H1 (cell line): ENCODE results near the gene SWT1. TPM values are rescaled to one million over a fixed set of nuclear protein-coding genes. Genes with fewer than 3 reads are reported as not detected.

Source experiments
- CTCF ChIA-PET: fragments of 300-600 bp; sonication (Branson Sonifier 250); formaldehyde crosslinking; loops from one replicate; lab custom pipeline; 2021; ENCODE audit not compliant: partially characterized antibody; lab: Charles Lee
- POLR2A ChIA-PET: fragments of 300-600 bp; sonication (Branson Sonifier 250); formaldehyde crosslinking; loops from one replicate; lab custom pipeline; 2021; ENCODE audit warnings: inconsistent platforms; ENCODE audit not compliant: partially characterized antibody; lab: Charles Lee
- DNase-seq, 2 experiments: peaks; one replicate each; pipeline versions ENCODE4 v3.0.0 to v3.0.0-alpha.2; 2010 to 2022; ENCODE audit warnings: low spot score in 2 of 2, low read depth in 1 of 2, mixed read lengths in 1 of 2
- FAIRE-seq: peaks from 2 replicates; lab custom pipeline; 2011; peaks lifted over from hg19 to GRCh38; lab: Jason Lieb, UNC
- H2AFZ ChIP-seq: 2 replicates; pipeline ENCODE4 v1.8.1; 2012; ENCODE audit warnings: low read length, inconsistent platforms
- H2AK5ac ChIP-seq: 2 replicates; pipeline ENCODE4 v1.6.1; 2013; ENCODE audit warnings: low read depth, low read length
- H2BK120ac ChIP-seq: replicated peaks from 2 replicates; pipeline ENCODE3; 2013; ENCODE audit warnings: low read depth, low read length, inconsistent platforms
- H2BK12ac ChIP-seq: 2 replicates; pipeline ENCODE4 v1.6.1; 2013; ENCODE audit warnings: low read depth, low read length
- H2BK15ac ChIP-seq: 2 replicates; pipeline ENCODE4 v1.6.1; 2013; ENCODE audit warnings: low read length
- H2BK20ac ChIP-seq: 2 replicates; pipeline ENCODE4 v1.6.1; 2013; ENCODE audit warnings: low read length
- H2BK5ac ChIP-seq: 2 replicates; pipeline ENCODE4 v1.6.1; 2013; ENCODE audit warnings: low read depth, low read length
- H3K14ac ChIP-seq: 2 replicates; pipeline ENCODE4 v1.6.1; 2013; ENCODE audit warnings: inconsistent platforms; ENCODE audit not compliant: insufficient read length
- H3K18ac ChIP-seq: 2 replicates; pipeline ENCODE4 v1.6.1; 2013; ENCODE audit warnings: low read length; ENCODE audit errors: extremely low read depth
- H3K23ac ChIP-seq: 2 replicates; pipeline ENCODE4 v1.6.1; 2013; ENCODE audit warnings: inconsistent platforms; ENCODE audit not compliant: insufficient read length
- H3K23me2 ChIP-seq: 2 replicates; pipeline ENCODE4 v1.6.1; 2013; ENCODE audit warnings: low read depth, low read length
- H3K27ac ChIP-seq: 2 replicates; pipeline ENCODE4 v1.6.1; 2011; ENCODE audit warnings: low read depth, low read length, inconsistent platforms
- H3K27me3 ChIP-seq, 4 experiments: replicated peaks in 1 of 4; 1 replicate in 1 of 4; 2 replicates in 3 of 4; pipeline versions ENCODE4 v1.6.1 to v1.8.1; 2011 to 2013; ENCODE audit warnings: low read length in 3 of 4, mild to moderate bottlenecking in 3 of 4, inconsistent platforms in 2 of 4, mixed read lengths in 2 of 4, moderate library complexity in 1 of 4; ENCODE audit not compliant: control insufficient read depth in 3 of 4, insufficient read depth in 3 of 4; ENCODE audit errors: extremely low read depth in 1 of 4
- H3K36me3 ChIP-seq, 4 experiments: 2 replicates each; pipeline versions ENCODE4 v1.6.1 to v1.8.1; 2011 to 2013; ENCODE audit warnings: mild to moderate bottlenecking in 4 of 4, low read length in 3 of 4, moderate library complexity in 2 of 4, control low read depth in 1 of 4, inconsistent platforms in 1 of 4; ENCODE audit not compliant: insufficient read depth in 4 of 4, control insufficient read depth in 2 of 4
- H3K4ac ChIP-seq: replicated peaks from 2 replicates; pipeline ENCODE3; 2013; ENCODE audit warnings: low read length, low read depth, mixed read lengths, inconsistent platforms; ENCODE audit not compliant: insufficient read length
- H3K4me1 ChIP-seq, 4 experiments: replicated peaks in 1 of 4; 1 replicate in 1 of 4; 2 replicates in 3 of 4; pipeline versions ENCODE4 v1.6.1 to v1.8.1; 2011 to 2013; ENCODE audit warnings: low read length in 3 of 4, inconsistent platforms in 2 of 4, mixed read lengths in 1 of 4; ENCODE audit not compliant: insufficient read depth in 4 of 4, control insufficient read depth in 3 of 4
- H3K4me2 ChIP-seq, 2 experiments: 2 replicates each; pipeline versions ENCODE4 v1.6.1 to v1.8.1; 2011 to 2013; ENCODE audit warnings: low read depth in 2 of 2, low read length in 2 of 2, control low read depth in 1 of 2, inconsistent platforms in 1 of 2, mild to moderate bottlenecking in 1 of 2; ENCODE audit not compliant: insufficient read depth in 1 of 2
- H3K4me3 ChIP-seq, 4 experiments: fragments of 200-600, 300-600 bp in 1 of 4; sonication (generic), shearing (Covaris generic), sonication (Bioruptor Twin) in 1 of 4; 2 replicates each; pipeline versions ENCODE4 v1.5.1 to v1.8.1; 2011 to 2016; ENCODE audit warnings: low read length in 4 of 4, low read depth in 3 of 4, control low read depth in 2 of 4, inconsistent platforms in 2 of 4, mild to moderate bottlenecking in 2 of 4, mixed read lengths in 1 of 4, moderate library complexity in 1 of 4; ENCODE audit not compliant: insufficient read depth in 2 of 4; ENCODE audit errors: extremely low read depth in 1 of 4
- H3K56ac ChIP-seq: replicated peaks from 2 replicates; pipeline ENCODE3; 2013; ENCODE audit warnings: low read depth, mild to moderate bottlenecking, mixed read lengths, low read length, inconsistent platforms; ENCODE audit not compliant: insufficient read length
- H3K79me1 ChIP-seq: 2 replicates; pipeline ENCODE4 v1.6.1; 2013; ENCODE audit warnings: low read depth, low read length, control low read depth
- H3K79me2 ChIP-seq, 2 experiments: 2 replicates each; pipeline versions ENCODE4 v1.6.1 to v1.8.1; 2012 to 2013; ENCODE audit warnings: low read length in 2 of 2, mild to moderate bottlenecking in 2 of 2, inconsistent platforms in 1 of 2; ENCODE audit not compliant: insufficient read depth in 2 of 2, control insufficient read depth in 1 of 2
- H3K9ac ChIP-seq, 4 experiments: replicated peaks in 1 of 4; 1 replicate in 1 of 4; 2 replicates in 3 of 4; pipeline versions ENCODE4 v1.6.1 to v1.8.1; 2011 to 2013; ENCODE audit warnings: low read depth in 3 of 4, low read length in 3 of 4, control low read depth in 2 of 4, mild to moderate bottlenecking in 2 of 4, moderate library complexity in 2 of 4, inconsistent platforms in 1 of 4; ENCODE audit errors: extremely low read depth in 1 of 4
- H3K9me3 ChIP-seq, 2 experiments: 2 replicates each; pipeline versions ENCODE4 v1.6.1 to v1.8.1; 2012 to 2013; ENCODE audit warnings: mild to moderate bottlenecking in 2 of 2, moderate library complexity in 2 of 2, control low read depth in 1 of 2, inconsistent platforms in 1 of 2, low read depth in 1 of 2, low read length in 1 of 2, mixed read lengths in 1 of 2; ENCODE audit not compliant: insufficient read depth in 2 of 2
- H4K20me1 ChIP-seq, 2 experiments: replicated peaks in 1 of 2; 2 replicates each; pipeline versions ENCODE3 to v1.8.1; 2011 to 2013; ENCODE audit warnings: inconsistent platforms in 2 of 2, low read length in 2 of 2, mild to moderate bottlenecking in 1 of 2; ENCODE audit not compliant: insufficient read depth in 2 of 2, control insufficient read depth in 1 of 2
- H4K5ac ChIP-seq: 2 replicates; pipeline ENCODE4 v1.6.1; 2013; ENCODE audit warnings: low read length, low read depth, mixed read lengths, inconsistent platforms; ENCODE audit not compliant: insufficient read length
- H4K8ac ChIP-seq: 2 replicates; pipeline ENCODE4 v1.8.0; 2013; ENCODE audit warnings: mild to moderate bottlenecking, moderate library complexity, low read length, inconsistent platforms; ENCODE audit not compliant: insufficient read depth; ENCODE audit errors: extremely low read depth
- H4K91ac ChIP-seq: replicated peaks from 2 replicates; pipeline ENCODE3; 2013; ENCODE audit warnings: low read length, mixed read lengths, inconsistent platforms; ENCODE audit not compliant: insufficient read length
- NRF1 ChIP-seq: IDR thresholded peaks from 2 replicates; pipeline ENCODE4 v1.6.1; 2011; ENCODE audit warnings: mild to moderate bottlenecking, low read depth, low read length, improper control_type of control experiment
- RNF2 ChIP-seq: fragments of 200-900, 300-1000 bp; sonication (generic); IDR thresholded peaks from 2 replicates; pipeline ENCODE4 v1.7.1; 2016; ENCODE audit warnings: borderline replicate concordance, low read depth, mild to moderate bottlenecking, antibody characterized with exemption, low read length; ENCODE audit not compliant: poor library complexity, severe bottlenecking; ENCODE audit errors: missing control alignments
- SAP30 ChIP-seq: fragments of 300-600 bp; sonication (generic); IDR thresholded peaks from 2 replicates; pipeline ENCODE4 v1.7.1; 2012; ENCODE audit warnings: low read length, moderate library complexity, mild to moderate bottlenecking, inconsistent platforms; ENCODE audit not compliant: insufficient read depth, insufficient replicate concordance
- TBP ChIP-seq: IDR thresholded peaks from 2 replicates; pipeline ENCODE4 v1.6.1; 2011; ENCODE audit warnings: low read depth, low read length, improper control_type of control experiment
- TCF12 ChIP-seq: IDR thresholded peaks from 2 replicates; pipeline ENCODE4 v1.6.1; 2011; ENCODE audit warnings: low read depth, mild to moderate bottlenecking, low read length
- TEAD4 ChIP-seq: IDR thresholded peaks from 2 replicates; pipeline ENCODE4 v1.6.1; 2012; ENCODE audit warnings: low read depth, low read length, inconsistent platforms, mixed read lengths
- YY1 ChIP-seq: IDR thresholded peaks from 2 replicates; pipeline ENCODE4 v1.6.1; 2011; ENCODE audit warnings: low read depth, mild to moderate bottlenecking, low read length
- ZNF274 ChIP-seq: IDR thresholded peaks from 2 replicates; pipeline ENCODE4 v1.7.0; 2012; ENCODE audit warnings: low read length, borderline replicate concordance; ENCODE audit errors: extremely low read depth
- polyA plus RNA-seq, 7 experiments: library from polyadenylated mRNA; depleted of rRNA in 3 of 7; stranded (reverse) in 5 of 7; unstranded in 2 of 7; fragments of >200 nt in 5 of 7; fragments of 200-250 nt in 2 of 7; gene quantifications; 1 replicate in 5 of 7; 2 replicates in 1 of 7; 4 replicates in 1 of 7; pipeline versions ENCODE4 v1.2.1 to v1.2.3, GENCODE V29; 2011 to 2013; ENCODE audit warnings: missing spikeins in 2 of 7, mixed read lengths in 2 of 7
- total RNA-seq: library from RNA; stranded (reverse); fragmentation: NEBNext Ultra II Directional; extraction: Animal tissue kit (Norgen Biotek cat#: 25700); gene quantifications from 2 replicates; pipeline ENCODE4 v1.2.1, GENCODE V29; 2021
- TF ChIP-seq, protein P1 (sequence below), 3 experiments: IDR thresholded peaks; 1 replicate in 2 of 3; 2 replicates in 1 of 3; pipeline versions ENCODE4 v1.5.1 to v1.6.1; 2011; ENCODE audit warnings: low read length in 3 of 3, mild to moderate bottlenecking in 3 of 3, inconsistent platforms in 2 of 3, low read depth in 1 of 3, moderate library complexity in 1 of 3; ENCODE audit not compliant: insufficient read depth in 1 of 3; ENCODE audit errors: control extremely low read depth in 1 of 3

The SWT1 gene
- total and polyA plus RNA-seq, 2 of the 8 experiments (the other 6 are each of a cell fraction or from before 2014, with no cell fraction given), result 1.4 to 6.2 TPM

DNA sequence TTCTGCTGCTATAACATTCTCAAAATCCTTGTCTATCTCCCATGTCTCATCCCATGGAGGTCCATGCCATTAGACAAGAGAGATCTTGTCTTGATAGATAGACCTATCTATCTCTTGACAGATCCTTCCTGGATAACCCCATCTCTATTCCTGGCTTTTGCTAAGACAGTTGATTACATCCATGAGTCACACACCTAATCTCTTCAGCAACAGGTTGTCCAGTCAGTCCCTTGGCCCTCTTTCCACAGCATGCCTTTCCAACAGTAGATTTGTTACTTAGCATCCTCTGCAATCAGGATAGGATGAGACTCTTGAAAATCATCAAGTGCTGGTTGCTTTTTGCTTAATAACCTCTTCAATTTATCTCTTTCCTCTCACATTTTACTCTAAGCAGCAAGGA lies 46.8 kb upstream of the SWT1 start:
- Histone ChIP-seq H4K91ac (no peak overlapping the region), H3K23ac (no peak overlapping the region), H3K4me1 (no peaks in the 10 kb centered on the region), H3K4me3 (no peak overlapping the region), H3K36me3 (no peaks in the 10 kb centered on the region), H3K9ac (no peak overlapping the region), H3K27me3 (no peaks in the 10 kb centered on the region), H3K9me3 (no peaks in the 10 kb centered on the region), H2BK120ac (no peak overlapping the region), H3K4me2 (no peak overlapping the region), H3K4ac (no peak overlapping the region), H3K79me2 (no peaks in the 10 kb centered on the region), H2AFZ (no peak overlapping the region), H4K8ac (no peak overlapping the region), H2BK5ac (no peak overlapping the region), H4K5ac (no peak overlapping the region), H3K18ac (no peak overlapping the region), H3K23me2 (no peaks in the 10 kb centered on the region), H3K27ac (no peak overlapping the region), H2BK15ac (no peak overlapping the region), H3K14ac (no peak overlapping the region), H2BK12ac (no peak overlapping the region), H2AK5ac (no peak overlapping the region), H3K56ac (no peak overlapping the region), H2BK20ac (no peak overlapping the region), H4K20me1 (no peaks in the 10 kb centered on the region), H3K79me1 (no peaks in the 10 kb centered on the region)
- CTCF ChIA-PET, result interaction anchor here (1.7 kb wide), 1 partner anchor 60 kb away, joined by 7 read pairs; no protein-coding TSS in a partner anchor
- DNase-seq (no peak), FAIRE-seq (no peak)
- POLR2A ChIA-PET, result interaction anchor here (1.0 to 1.5 kb wide), 3 partner anchors 8 to 62 kb away, joined by 4 to 6 read pairs (median 4); no protein-coding TSS in a partner anchor
- TF ChIP-seq ZNF274 (no peak), TCF12 (no peak), YY1 (no peak), TEAD4 (no peak), SAP30 (no peak), TBP (no peak), RNF2 (no peak), NRF1 (no peak)
- TF ChIP-seq, protein P1, sequence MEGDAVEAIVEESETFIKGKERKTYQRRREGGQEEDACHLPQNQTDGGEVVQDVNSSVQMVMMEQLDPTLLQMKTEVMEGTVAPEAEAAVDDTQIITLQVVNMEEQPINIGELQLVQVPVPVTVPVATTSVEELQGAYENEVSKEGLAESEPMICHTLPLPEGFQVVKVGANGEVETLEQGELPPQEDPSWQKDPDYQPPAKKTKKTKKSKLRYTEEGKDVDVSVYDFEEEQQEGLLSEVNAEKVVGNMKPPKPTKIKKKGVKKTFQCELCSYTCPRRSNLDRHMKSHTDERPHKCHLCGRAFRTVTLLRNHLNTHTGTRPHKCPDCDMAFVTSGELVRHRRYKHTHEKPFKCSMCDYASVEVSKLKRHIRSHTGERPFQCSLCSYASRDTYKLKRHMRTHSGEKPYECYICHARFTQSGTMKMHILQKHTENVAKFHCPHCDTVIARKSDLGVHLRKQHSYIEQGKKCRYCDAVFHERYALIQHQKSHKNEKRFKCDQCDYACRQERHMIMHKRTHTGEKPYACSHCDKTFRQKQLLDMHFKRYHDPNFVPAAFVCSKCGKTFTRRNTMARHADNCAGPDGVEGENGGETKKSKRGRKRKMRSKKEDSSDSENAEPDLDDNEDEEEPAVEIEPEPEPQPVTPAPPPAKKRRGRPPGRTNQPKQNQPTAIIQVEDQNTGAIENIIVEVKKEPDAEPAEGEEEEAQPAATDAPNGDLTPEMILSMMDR (IDR thresholded peaks at IDR 0.05; ENCODE audit: control extremely low read depth in 1 of 3, insufficient read depth in 1 of 3, low read depth in 1 of 3, low read length in 3 of 3), result no peak
